Hypothalamus (tissue), 51 donors: ENCODE results near the gene INAFM2.
A peak's percentile ranks its signal among the peaks of the same experiment; 100 is the strongest.

Experiments
- DNase-seq, 51 donors: peaks; one replicate each; lab custom pipeline; 2025; lab: John Stamatoyannopoulos, UW

The INAFM2 gene

DNA sequence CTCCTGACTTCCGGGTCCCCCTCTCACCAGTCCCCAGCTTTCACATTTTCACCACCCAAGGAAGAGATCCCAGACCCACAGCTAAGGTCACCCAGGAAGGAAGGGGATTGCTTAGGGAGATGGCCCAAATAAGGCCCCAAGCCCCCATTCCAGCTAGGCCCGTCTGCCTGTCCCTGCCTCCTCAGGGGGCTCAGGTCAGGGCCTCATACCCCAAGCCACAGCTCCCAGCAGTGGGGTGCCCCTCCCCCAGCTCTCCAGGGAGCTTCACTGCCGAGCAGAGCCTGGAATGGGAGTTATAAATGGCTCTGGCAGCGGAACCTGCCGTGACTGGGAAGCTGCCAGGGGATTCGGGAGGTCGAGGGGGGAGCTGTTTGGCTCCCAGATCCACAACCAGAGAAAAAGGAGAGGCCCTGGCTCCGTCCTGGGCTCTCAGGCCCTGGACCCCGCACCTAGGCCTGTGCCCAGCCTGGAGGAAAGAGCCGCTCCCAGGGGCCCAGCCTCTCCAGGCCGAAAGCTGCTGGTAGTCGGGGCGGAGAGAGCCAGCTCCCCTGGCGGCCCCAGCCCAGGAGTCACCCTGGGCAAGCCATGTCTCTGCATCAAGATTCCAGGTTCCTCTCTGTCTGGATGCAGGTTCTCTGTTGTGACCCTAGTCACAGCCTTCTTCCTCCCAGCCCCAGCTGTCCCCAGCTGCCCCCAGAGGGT is 16.7 kb downstream of the INAFM2 start:
- DNase-seq, result peak in 43 of 51 donors; percentile 36 to 94 (median 71)

GRCh38 chr15:40340740-40341400 is 17.4 kb downstream of the INAFM2 start, which contains the start of gene CCDC9B:
CCDC9B (minus strand) TSS chr15:40340939; CDS start chr15:40340819, 120 bp downstream.
- DNase-seq, result peak in 50 of 51 donors; percentile 59 to 94 (median 84)

- DNase-seq, result no peak
These were observed 19.2 kb downstream of the INAFM2 start for GRCh38 chr15:40342416-40343320.

DNA sequence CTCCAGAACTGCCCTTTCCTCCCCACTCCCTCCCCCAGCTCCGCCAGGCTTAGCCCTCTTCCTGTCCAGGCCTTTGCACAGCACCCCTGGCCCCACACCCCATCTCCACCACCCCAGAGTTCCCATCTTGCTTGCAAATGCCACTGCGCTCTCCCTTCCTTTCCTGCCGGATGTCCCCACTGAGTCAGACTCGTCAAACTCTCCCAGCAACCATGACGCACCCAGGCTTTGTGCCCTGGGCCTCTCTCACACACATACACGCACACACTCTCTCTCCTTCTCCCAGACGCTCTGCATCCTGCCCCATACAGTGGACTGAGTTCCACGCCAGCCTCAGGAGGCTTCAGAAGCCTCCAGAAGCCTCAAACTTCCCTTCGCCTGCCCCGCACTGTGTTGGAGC is 20.0 kb downstream of the INAFM2 start:
- DNase-seq, result no peak

- peak in 1 of 51 donors; percentile 41 for DNase-seq
These were observed 20.7 kb downstream of the INAFM2 start for GRCh38 chr15:40344217-40344616.

DNA sequence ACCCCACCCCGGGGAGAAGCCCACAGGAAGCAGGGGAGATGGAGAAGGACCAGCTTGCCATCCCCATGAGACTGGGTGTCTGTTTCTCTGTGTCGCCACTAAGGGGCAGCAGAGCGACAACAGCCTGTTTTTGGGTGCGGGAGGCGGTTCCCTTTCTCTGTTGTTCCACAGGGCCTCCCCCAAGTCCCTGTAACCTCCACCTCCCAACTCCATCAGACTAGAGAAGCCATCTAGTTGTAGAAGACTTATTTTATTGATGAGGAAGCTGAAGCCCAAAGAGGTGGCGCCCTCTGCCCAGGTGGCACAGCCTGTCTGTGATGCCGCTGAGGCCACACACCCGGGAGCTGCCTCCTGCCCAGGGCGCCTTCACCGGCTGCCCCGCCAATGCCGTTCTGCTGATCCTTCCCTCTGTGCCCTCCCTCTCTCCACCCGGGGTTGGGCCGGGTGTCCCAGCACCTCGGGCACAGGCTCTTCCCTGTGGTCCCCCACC is 21.2 kb downstream of the INAFM2 start:
- DNase-seq, result peak in 38 of 51 donors; percentile 11 to 71 (median 38)

GRCh38 chr15:40345225-40345866 is 21.9 kb downstream of the INAFM2 start:
- DNase-seq, result no peak

DNA sequence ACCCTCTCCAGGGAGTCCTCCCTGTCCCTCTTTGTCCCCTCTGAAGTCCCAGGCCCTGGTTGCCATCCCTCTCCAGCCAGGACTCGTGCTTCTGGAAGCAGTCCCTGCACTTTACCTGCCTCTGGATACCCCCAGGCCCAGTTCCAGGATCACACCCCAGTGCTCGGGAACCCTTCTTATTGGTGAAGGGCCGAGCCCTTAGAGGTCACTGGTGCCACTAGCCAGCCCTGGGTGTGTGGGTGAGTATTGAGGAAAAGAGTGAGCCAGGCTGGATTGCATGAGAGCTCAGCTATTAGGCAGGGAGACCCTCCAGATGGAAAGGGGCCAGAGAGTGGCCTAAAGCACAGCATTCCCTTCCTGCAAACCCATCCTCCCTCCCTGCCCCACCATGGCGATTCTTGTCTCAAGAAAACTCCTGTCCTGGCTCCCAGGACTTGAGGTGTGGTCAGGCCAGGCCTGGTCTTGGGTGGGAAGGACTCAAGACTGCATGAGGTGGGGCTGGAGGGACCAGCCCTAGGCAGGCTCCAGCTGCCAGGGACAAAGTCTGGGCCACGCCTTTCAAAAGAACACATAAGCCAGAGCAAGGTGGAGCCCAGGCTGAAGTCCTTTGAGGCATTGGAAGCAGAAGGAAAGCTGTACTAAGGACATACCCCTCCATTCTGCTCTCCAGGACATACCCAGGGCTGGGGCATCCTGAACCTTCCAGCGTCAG is 22.5 kb downstream of the INAFM2 start:
- no peak for DNase-seq

DNA sequence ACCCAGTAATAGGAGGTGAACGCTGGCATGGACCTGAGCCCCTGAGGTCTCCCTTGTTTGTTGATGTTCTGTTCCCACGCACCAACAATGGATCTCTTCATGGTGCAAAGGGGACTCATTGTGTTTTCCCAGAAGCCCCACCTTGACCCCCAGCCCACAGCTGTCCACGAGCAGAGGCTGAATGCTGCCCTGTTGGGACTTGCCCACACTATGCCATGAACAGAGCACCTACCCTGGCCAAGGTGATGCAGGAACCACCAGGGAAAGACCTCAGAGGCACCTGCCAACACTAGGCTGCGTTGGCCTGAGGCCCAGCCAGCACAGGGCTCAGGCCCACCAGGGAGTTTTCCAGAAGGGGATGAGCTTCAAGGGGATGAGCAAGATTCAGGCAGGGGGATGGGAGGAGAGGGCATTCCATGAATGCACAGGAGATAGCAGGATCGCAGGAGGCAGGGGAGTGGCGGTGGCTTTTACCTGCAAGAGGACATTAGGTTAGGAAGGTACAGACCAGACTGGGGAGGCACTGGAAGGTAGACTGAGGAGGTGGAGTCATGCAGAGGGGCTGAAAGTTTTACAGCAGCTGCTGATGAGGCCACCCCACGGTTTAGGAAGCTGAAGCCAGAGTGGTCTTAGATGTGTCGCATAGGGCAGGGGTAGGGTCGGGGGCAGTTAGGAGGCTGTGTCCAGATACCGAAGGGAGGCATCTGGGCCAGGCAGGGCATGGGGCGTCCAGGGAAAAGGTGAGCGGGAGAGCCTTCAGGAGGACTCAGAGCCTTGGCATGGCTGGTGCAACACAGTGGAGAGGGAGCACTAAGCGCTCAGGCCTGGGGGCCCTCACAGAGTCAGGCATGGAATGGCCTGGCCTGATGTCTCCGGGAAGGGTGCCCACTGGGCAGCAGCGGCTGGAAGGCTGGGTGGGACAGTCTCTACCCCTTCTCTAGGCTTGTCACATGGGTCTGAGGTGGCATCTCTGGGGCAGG is 23.4 kb downstream of the INAFM2 start:
- no peak for DNase-seq

- no peak for DNase-seq
These were observed 24.3 kb downstream of the INAFM2 start for GRCh38 chr15:40347559-40348473.

- no peak for DNase-seq
These were observed 25.0 kb downstream of the INAFM2 start for GRCh38 chr15:40348474-40348870.

DNA sequence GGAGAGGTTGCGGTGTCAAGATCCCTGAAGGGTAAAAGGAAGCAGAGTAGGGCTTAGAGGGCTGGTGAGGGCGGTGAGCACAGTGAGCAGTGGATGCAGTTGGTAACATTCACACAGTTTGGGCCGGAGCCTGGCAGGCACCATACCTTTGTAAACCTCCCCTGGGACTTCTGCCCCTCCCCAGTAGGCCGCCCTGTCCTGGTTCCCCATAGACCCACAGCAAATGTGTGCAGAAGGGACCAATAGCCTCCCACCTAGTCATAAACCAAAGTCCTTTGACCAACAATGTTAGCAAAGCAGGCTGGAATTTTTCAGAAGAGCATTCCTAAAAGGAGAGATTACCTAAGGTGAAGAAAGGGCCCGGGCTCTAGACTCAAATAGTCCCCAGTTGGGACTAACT is 25.7 kb downstream of the INAFM2 start:
- no peak for DNase-seq

GRCh38 chr15:40352281-40352901 is 28.9 kb downstream of the INAFM2 start:
- no peak for DNase-seq

GRCh38 chr15:40353697-40354096 is 30.2 kb downstream of the INAFM2 start:
- DNase-seq, result no peak

- peak in 21 of 51 donors; percentile 6 to 46 (median 24) for DNase-seq
These were observed 31.1 kb downstream of the INAFM2 start for GRCh38 chr15:40354408-40355171.

DNA sequence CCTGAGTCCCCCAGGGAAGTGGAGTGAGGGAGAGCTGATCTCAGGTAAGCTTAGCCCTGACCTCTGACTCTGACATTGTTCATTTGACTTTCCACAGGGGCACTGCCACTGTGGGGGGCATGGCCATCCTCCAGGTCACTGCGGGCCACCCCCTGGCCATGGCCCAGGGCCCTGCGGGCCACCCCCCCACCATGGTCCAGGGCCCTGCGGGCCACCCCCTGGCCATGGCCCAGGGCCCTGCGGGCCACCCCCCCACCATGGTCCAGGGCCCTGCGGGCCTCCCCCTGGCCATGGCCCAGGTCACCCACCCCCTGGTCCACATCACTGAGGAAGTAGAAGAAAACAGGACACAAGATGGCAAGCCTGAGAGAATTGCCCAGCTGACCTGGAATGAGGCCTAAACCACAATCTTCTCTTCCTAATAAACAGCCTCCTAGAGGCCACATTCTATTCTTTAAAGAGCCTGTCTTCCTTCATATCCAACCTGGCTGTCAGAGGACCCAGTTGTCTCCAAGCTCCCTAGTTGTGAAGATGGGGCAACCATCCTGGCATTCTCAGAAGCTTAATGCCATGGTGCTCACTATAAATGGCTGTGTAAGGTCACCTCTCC is 32.6 kb downstream of the INAFM2 start:
- DNase-seq, result no peak
